ENCODE measurements around the gene PRADC1.

Gene PRADC1

GRCh38 chr2:73218298-73218697, 14.7 kb downstream of the PRADC1 start:
- H3K36me3 ChIP-seq (ENCODE audit: control insufficient read depth, insufficient read depth, low read length) = peaks cover 46% of the 10 kb centered on the region
- no peak for DNase-seq
- no peak overlapping the region for H3K4me3 ChIP-seq (ENCODE audit: insufficient read depth, low read depth, low read length, poor library complexity, severe bottlenecking)
- H3K9me3 ChIP-seq (ENCODE audit: control insufficient read depth, low read length) = no peaks in the 10 kb centered on the region
- H3K27me3 ChIP-seq (replicated peaks; ENCODE audit: control insufficient read depth, insufficient read depth, low read length, poor library complexity, severe bottlenecking) = no peaks in the 10 kb centered on the region
- no peaks in the 10 kb centered on the region for H3K4me1 ChIP-seq (ENCODE audit: control insufficient read depth, insufficient read depth, low read length, poor library complexity, severe bottlenecking)
- no peak overlapping the region for H3K27ac ChIP-seq (ENCODE audit: insufficient read depth, low read length, poor library complexity, severe bottlenecking)

GRCh38 chr2:73217826-73218225, 15.2 kb downstream of the PRADC1 start:
- DNase-seq = no peak
- Histone ChIP-seq H3K27ac (ENCODE audit: insufficient read depth, low read length, poor library complexity, severe bottlenecking) (no peak overlapping the region), H3K27me3 (replicated peaks; ENCODE audit: control insufficient read depth, insufficient read depth, low read length, poor library complexity, severe bottlenecking) (no peaks in the 10 kb centered on the region), H3K36me3 (ENCODE audit: control insufficient read depth, insufficient read depth, low read length) (peaks cover 42% of the 10 kb centered on the region), H3K4me3 (ENCODE audit: insufficient read depth, low read depth, low read length, poor library complexity, severe bottlenecking) (no peak overlapping the region), H3K9me3 (ENCODE audit: control insufficient read depth, low read length) (no peaks in the 10 kb centered on the region), H3K4me1 (ENCODE audit: control insufficient read depth, insufficient read depth, low read length, poor library complexity, severe bottlenecking) (peaks cover under 1% of the 10 kb centered on the region)

GRCh38 chr2:73217160-73217559, 15.9 kb downstream of the PRADC1 start:
- peaks cover 35% of the 10 kb centered on the region for H3K36me3 ChIP-seq (ENCODE audit: control insufficient read depth, insufficient read depth, low read length)
- no peak for DNase-seq
- H3K4me1 ChIP-seq (ENCODE audit: control insufficient read depth, insufficient read depth, low read length, poor library complexity, severe bottlenecking) = peaks cover 7% of the 10 kb centered on the region
- no peak overlapping the region for H3K27ac ChIP-seq (ENCODE audit: insufficient read depth, low read length, poor library complexity, severe bottlenecking)
- no peaks in the 10 kb centered on the region for H3K9me3 ChIP-seq (ENCODE audit: control insufficient read depth, low read length)
- no peak overlapping the region for H3K4me3 ChIP-seq (ENCODE audit: insufficient read depth, low read depth, low read length, poor library complexity, severe bottlenecking)
- no peaks in the 10 kb centered on the region for H3K27me3 ChIP-seq (replicated peaks; ENCODE audit: control insufficient read depth, insufficient read depth, low read length, poor library complexity, severe bottlenecking)

GRCh38 chr2:73215254-73215653, 17.8 kb downstream of the PRADC1 start:
- Histone ChIP-seq H3K4me1 (ENCODE audit: control insufficient read depth, insufficient read depth, low read length, poor library complexity, severe bottlenecking) (peaks cover 7% of the 10 kb centered on the region), H3K36me3 (ENCODE audit: control insufficient read depth, insufficient read depth, low read length) (peaks cover 17% of the 10 kb centered on the region)

GRCh38 chr2:73214120-73215035, 18.7 kb downstream of the PRADC1 start, which contains the start of gene SMYD5:
Gene SMYD5 (plus strand): TSS chr2:73214245. CDS start chr2:73214267, 22 bp downstream.
- no peaks in the 10 kb centered on the region for H3K9me3 ChIP-seq (ENCODE audit: control insufficient read depth, low read length)
- peak within 1 kb of the TSS; percentile 58 for H3K27ac ChIP-seq (ENCODE audit: insufficient read depth, low read length, poor library complexity, severe bottlenecking)
- H3K36me3 ChIP-seq (ENCODE audit: control insufficient read depth, insufficient read depth, low read length) = peaks cover 10% of the 10 kb centered on the region
- peak within 1 kb of the TSS; percentile 81 for H3K4me3 ChIP-seq (ENCODE audit: insufficient read depth, low read depth, low read length, poor library complexity, severe bottlenecking)
- DNase-seq = peak; percentile 81 to 86 (median 82)
- no peaks in the 10 kb centered on the region for H3K27me3 ChIP-seq (replicated peaks; ENCODE audit: control insufficient read depth, insufficient read depth, low read length, poor library complexity, severe bottlenecking)
- H3K4me1 ChIP-seq (ENCODE audit: control insufficient read depth, insufficient read depth, low read length, poor library complexity, severe bottlenecking) = peaks cover 7% of the 10 kb centered on the region

More at GRCh38 chr2:73215254-73215653, 17.8 kb downstream of the PRADC1 start:
- Histone ChIP-seq H3K9me3 (ENCODE audit: control insufficient read depth, low read length) (no peaks in the 10 kb centered on the region), H3K27ac (ENCODE audit: insufficient read depth, low read length, poor library complexity, severe bottlenecking) (no peak overlapping the region), H3K27me3 (replicated peaks; ENCODE audit: control insufficient read depth, insufficient read depth, low read length, poor library complexity, severe bottlenecking) (no peaks in the 10 kb centered on the region), H3K4me3 (ENCODE audit: insufficient read depth, low read depth, low read length, poor library complexity, severe bottlenecking) (no peak overlapping the region)
- DNase-seq = no peak

GRCh38 chr2:73212448-73213176, 20.4 kb downstream of the PRADC1 start:
- peaks cover 7% of the 10 kb centered on the region for H3K4me1 ChIP-seq (ENCODE audit: control insufficient read depth, insufficient read depth, low read length, poor library complexity, severe bottlenecking)
- H3K27me3 ChIP-seq (replicated peaks; ENCODE audit: control insufficient read depth, insufficient read depth, low read length, poor library complexity, severe bottlenecking) = no peaks in the 10 kb centered on the region
- H3K27ac ChIP-seq (ENCODE audit: insufficient read depth, low read length, poor library complexity, severe bottlenecking) = no peak overlapping the region
- H3K9me3 ChIP-seq (ENCODE audit: control insufficient read depth, low read length) = no peaks in the 10 kb centered on the region
- H3K4me3 ChIP-seq (ENCODE audit: insufficient read depth, low read depth, low read length, poor library complexity, severe bottlenecking) = no peak overlapping the region
- peak; percentile 32 to 45 (median 40) for DNase-seq
- no peaks in the 10 kb centered on the region for H3K36me3 ChIP-seq (ENCODE audit: control insufficient read depth, insufficient read depth, low read length)

GRCh38 chr2:73212098-73212447, 21.0 kb downstream of the PRADC1 start:
- Histone ChIP-seq H3K27me3 (replicated peaks; ENCODE audit: control insufficient read depth, insufficient read depth, low read length, poor library complexity, severe bottlenecking) (no peaks in the 10 kb centered on the region), H3K4me1 (ENCODE audit: control insufficient read depth, insufficient read depth, low read length, poor library complexity, severe bottlenecking) (peaks cover 7% of the 10 kb centered on the region), H3K9me3 (ENCODE audit: control insufficient read depth, low read length) (no peaks in the 10 kb centered on the region), H3K4me3 (ENCODE audit: insufficient read depth, low read depth, low read length, poor library complexity, severe bottlenecking) (no peak overlapping the region), H3K27ac (ENCODE audit: insufficient read depth, low read length, poor library complexity, severe bottlenecking) (no peak overlapping the region), H3K36me3 (ENCODE audit: control insufficient read depth, insufficient read depth, low read length) (no peaks in the 10 kb centered on the region)
- DNase-seq = no peak

- no peak for DNase-seq
- Histone ChIP-seq H3K9me3 (ENCODE audit: control insufficient read depth, low read length) (no peaks in the 10 kb centered on the region), H3K27ac (ENCODE audit: insufficient read depth, low read length, poor library complexity, severe bottlenecking) (no peak overlapping the region), H3K4me1 (ENCODE audit: control insufficient read depth, insufficient read depth, low read length, poor library complexity, severe bottlenecking) (peaks cover 7% of the 10 kb centered on the region), H3K36me3 (ENCODE audit: control insufficient read depth, insufficient read depth, low read length) (no peaks in the 10 kb centered on the region), H3K4me3 (ENCODE audit: insufficient read depth, low read depth, low read length, poor library complexity, severe bottlenecking) (no peak overlapping the region), H3K27me3 (replicated peaks; ENCODE audit: control insufficient read depth, insufficient read depth, low read length, poor library complexity, severe bottlenecking) (no peaks in the 10 kb centered on the region)
These were observed 22.3 kb downstream of the PRADC1 start for GRCh38 chr2:73210696-73211095.

GRCh38 chr2:73210019-73210418, 23.0 kb downstream of the PRADC1 start:
- Histone ChIP-seq H3K4me1 (ENCODE audit: control insufficient read depth, insufficient read depth, low read length, poor library complexity, severe bottlenecking) (peaks cover 7% of the 10 kb centered on the region), H3K36me3 (ENCODE audit: control insufficient read depth, insufficient read depth, low read length) (no peaks in the 10 kb centered on the region), H3K4me3 (ENCODE audit: insufficient read depth, low read depth, low read length, poor library complexity, severe bottlenecking) (no peak overlapping the region), H3K9me3 (ENCODE audit: control insufficient read depth, low read length) (no peaks in the 10 kb centered on the region), H3K27ac (ENCODE audit: insufficient read depth, low read length, poor library complexity, severe bottlenecking) (no peak overlapping the region), H3K27me3 (replicated peaks; ENCODE audit: control insufficient read depth, insufficient read depth, low read length, poor library complexity, severe bottlenecking) (no peaks in the 10 kb centered on the region)
- DNase-seq = no peak

- Histone ChIP-seq H3K27me3 (replicated peaks; ENCODE audit: control insufficient read depth, insufficient read depth, low read length, poor library complexity, severe bottlenecking) (peaks cover 8% of the 10 kb centered on the region), H3K4me3 (ENCODE audit: insufficient read depth, low read depth, low read length, poor library complexity, severe bottlenecking) (no peak overlapping the region)
These were observed 24.8 kb downstream of the PRADC1 start for GRCh38 chr2:73208258-73208657.

More at GRCh38 chr2:73208258-73208657, 24.8 kb downstream of the PRADC1 start:
- Histone ChIP-seq H3K4me1 (ENCODE audit: control insufficient read depth, insufficient read depth, low read length, poor library complexity, severe bottlenecking) (peaks cover 9% of the 10 kb centered on the region), H3K36me3 (ENCODE audit: control insufficient read depth, insufficient read depth, low read length) (no peaks in the 10 kb centered on the region), H3K27ac (ENCODE audit: insufficient read depth, low read length, poor library complexity, severe bottlenecking) (no peak overlapping the region), H3K9me3 (ENCODE audit: control insufficient read depth, low read length) (no peaks in the 10 kb centered on the region)
- DNase-seq = no peak
